NCI-H128 (cell line): ENCODE measurements around the gene MAPRE2.

Experiments used
- DNase-seq: peaks from one replicate; lab custom pipeline; 2025; ENCODE audit not compliant: unreplicated experiment; lab: John Stamatoyannopoulos, UW

MAPRE2 gene

DNA sequence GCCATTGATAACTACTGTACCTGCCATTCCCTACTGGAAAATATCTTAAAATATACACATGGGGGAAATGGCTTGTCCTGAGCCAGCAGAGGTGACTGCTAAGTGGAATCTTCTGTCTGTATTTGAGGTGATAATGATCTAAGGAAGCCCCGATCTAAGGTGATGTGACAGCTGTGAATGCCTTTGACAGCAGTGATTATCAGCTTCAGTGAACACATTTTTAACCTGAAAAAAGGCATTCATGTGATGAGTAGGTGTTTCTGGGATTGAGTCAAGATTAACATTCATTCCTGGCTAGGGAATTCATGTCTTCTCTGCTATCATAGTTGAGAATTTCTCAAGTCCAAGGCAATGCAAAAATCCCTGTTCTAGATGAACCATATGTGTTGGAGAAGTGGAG lies 9.1 kb upstream of the MAPRE2 start:
- no peak for DNase-seq

DNA sequence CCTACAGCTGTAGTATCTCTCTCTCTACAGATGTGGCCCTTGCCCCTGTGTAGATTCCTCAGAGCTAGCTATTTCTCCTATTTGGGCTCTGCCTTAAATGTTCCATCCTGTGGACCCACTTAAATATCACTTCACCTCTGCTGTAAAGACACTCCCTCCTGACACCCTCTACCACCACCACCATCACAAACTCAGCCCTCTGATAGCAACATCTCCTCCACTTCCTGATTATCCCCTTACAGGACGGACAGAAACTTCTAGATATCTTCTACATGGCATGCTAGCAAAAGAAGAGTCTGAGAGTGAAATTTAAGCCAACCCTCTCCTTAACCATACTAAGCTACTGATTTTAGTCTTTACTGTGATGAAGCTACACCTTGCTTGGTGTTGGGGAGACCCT lies 3.2 kb upstream of the MAPRE2 start:
- DNase-seq, result no peak

DNA sequence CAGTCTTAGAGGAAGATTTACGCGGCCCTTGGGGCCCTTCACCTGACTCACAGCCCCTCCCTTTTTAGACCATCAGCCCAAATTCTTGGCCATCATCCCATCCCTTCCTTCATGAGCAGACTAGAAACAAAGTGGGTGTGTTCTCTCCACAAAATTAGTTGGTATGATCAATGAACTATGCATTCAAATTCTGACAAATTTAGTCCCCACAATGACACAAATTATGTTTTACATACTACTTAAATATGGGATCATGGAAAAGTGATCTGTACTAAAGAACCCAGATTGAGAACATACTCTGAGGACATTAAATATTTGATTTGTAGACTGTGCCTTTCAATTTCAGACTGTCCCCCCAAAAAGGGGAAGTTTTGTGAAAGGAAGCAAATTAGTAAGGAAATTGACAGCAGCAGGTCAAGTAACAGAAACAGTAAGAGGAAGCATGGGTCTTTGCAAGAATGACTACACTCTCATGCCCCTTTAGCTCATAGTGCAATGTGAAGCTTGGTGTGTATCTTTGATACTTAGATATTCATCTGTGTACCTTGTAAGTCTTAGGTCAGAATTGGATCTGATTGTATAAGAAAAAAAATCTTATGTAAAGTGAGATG lies 2.2 kb upstream of the MAPRE2 start:
- DNase-seq, result no peak

DNA sequence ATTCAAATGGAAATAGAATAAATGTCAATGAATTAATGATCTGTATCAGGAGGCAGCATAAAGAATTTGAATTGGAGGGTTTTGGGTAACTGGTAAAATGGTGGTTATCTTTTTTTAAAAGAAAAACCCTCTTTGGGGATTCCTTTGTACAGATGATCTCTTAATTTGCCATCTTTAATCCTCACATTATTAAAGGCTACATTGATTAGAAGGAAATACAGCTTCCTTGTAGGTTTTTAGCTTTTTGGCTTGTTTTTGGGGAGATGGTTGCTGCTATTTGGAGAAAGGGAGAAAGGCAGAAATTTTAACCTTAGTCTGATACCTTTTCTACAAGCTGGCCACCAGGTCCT lies 600 bp upstream of the MAPRE2 start:
- no peak for DNase-seq

DNA sequence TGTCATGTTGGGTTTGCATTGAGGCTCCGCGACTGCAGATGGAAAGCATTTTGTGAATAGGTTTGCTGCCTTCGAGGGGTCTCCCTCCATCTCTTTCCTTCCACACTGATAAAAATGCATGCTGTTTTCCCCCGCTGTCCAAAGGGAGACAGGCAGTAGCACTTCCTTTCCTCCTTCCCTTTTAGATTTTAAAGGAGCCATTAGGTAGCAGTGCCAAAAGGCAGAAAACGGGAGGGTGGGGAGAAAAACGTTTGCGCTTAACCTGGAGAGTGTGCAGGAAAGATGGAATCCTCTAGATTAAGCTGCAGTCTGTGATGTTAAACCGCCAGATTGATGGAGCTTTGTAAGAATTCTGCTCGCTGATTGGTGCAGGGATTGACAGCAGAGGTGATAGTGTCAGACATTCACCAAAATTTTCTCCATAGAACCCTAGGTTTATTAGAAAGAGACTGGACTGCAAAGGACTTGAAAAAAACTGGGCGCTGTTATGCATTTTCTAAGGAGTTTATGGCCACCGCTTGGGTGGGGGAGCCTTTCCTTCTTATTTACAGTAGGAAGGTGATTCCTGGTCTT lies 688 bp downstream of the MAPRE2 start:
- DNase-seq, result no peak

DNA sequence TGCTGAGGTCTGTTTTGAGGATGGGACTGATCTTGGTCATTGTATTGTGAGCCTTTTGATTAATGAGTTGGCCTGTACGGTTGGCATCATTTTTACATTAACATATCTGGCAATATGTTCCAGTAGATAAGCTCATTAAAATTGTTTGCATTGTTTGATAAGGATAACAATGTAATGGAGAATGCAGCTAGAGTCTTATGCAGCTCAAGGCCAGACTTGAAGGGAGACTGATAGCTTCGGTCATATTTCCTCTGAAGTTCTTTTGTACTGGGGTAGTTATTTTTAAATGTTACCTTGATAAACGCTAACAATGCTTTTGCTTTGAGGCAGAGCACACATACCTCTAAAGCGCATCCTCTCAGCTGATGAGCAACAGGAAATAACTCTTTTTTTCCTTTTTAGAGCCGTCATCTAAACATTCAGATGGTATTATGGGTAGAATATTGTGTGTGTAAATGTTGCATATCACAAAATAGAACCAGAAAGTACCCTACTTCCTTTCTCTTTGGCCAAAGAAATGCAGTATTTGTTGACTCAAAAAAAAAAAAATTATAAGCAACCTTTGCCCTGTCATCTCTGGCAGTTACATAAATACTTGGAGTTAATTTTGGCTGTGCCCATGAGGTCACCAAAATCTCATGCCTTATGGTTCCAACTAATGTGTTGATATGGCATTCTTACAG lies 1.3 kb downstream of the MAPRE2 start:
- DNase-seq, result no peak

DNA sequence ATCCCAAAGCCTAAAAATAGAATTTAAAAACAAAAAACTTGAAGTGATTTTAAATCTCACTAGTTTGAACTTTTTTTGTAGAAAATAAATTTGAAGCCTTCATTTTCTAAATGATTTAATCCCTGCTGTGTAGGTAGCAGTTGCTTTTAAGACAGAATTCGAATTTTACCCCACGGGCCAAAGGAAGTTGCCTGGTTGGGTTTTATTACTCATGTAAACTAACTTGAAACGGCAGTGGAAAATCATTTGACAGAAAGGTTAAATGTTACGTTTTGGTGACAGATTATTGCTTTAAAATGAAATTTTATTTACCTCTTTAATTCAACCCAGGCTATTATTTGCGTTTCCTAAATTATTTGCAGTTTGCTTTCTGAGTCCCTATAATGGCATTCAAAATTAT lies 2.0 kb downstream of the MAPRE2 start:
- no peak for DNase-seq

DNA sequence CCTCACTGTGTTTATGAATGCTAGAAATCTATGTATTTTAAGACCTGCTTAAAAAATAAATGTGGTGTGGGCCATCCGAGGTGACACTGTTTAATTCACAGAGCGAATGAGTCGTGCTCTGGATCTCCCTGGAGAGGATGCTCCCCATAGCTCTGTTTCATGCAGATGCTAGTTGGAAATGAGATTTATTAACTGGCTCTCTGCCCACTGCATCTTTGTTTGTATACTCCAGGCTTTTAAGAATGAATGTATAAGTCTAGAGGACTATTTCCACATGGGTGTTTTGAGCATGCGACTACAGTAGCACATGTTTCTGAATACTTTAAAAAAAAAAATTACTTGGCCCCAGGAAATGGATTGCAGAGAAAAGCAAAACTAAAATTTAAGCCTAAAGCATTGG lies 3.9 kb downstream of the MAPRE2 start:
- peak; percentile 19 for DNase-seq

DNA sequence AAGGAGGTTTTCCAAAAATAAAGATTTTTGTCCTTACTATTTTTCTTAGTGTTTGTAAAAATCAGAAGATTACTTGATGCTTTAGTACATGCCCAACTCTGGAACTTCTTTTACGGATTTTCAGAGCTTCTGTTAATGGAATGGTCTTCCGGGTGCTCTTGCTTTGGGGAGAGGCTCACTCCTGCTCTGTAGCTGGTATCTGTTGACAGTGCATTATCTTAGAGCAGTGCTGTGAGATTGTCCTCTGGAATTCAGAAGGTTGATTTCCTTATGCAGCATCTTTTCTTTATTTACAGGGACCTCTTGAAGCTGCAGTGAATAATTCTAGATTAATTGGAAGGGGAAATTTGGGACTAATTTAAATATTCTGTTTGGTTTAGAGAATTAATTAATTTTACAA lies 4.6 kb downstream of the MAPRE2 start:
- DNase-seq, result no peak

DNA sequence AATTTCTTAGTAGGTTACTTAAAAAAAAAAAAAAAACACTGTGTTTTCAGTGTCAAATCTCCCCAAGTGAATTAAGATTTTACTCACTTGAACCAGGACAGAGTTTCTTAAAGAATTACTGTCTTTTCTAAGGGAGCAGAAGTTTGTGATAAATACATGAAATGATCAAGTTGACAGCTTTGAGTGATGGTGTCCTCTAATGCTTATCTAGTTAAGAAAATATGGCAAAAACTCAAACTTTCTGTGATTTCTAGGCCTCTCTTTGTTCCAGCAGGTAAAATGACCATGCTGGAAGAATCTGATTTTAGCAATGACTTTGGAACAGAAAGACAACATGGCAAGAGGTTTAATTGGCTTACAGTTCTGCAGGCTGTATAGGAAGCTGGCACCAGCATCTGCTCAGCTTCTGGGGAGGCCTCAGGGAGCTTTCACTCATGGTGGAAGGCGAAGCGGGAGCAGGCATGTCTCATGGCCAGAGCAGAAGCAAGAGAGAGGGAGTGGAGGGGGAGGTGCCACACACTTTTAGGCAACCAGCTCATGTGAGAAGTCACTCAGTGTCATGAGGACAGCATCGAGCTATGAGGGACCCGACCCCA lies 6.6 kb downstream of the MAPRE2 start:
- no peak for DNase-seq

DNA sequence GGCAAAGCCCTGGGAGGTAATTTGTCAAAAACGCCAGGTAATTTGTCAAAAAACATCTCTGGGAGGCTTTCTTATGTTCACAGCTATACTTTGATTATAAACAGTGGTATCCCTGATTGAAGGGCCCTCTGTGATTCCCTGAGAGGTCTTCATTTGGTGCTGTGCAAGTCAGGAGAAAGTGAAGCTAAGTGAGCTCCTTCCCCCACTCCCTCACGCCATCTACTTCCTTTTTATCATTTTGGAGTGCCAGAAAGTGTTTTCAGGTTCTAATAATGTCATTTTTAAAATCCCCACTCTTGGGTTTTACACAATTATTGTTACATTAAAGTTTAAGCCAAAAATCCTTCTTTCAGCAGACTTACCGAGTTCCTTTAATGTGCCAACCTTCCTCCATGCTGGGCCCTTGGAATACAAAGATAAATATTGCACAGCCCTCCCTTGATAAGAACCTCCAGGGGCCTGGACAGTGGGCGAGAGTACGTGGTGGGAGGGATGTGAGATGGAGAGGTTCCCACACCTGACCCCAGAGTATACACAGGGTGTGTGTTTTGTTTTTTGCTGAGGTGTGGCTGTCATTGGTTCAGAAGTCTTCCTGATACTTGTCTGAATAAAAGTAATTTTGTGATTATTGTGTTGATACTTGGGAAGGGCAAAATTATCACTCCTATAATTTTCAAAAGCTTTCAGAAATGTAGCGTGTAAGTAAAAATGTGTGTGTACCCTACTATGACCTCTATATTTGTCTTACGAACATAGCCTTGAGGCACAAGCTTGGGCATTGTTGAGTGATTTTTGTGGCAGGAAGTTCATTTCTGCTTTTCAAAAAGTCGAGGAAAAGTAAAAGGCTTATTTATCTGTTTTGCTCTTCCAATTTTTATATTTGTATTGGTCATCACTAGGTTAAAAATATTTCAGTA lies 8.2 kb downstream of the MAPRE2 start:
- no peak for DNase-seq

DNA sequence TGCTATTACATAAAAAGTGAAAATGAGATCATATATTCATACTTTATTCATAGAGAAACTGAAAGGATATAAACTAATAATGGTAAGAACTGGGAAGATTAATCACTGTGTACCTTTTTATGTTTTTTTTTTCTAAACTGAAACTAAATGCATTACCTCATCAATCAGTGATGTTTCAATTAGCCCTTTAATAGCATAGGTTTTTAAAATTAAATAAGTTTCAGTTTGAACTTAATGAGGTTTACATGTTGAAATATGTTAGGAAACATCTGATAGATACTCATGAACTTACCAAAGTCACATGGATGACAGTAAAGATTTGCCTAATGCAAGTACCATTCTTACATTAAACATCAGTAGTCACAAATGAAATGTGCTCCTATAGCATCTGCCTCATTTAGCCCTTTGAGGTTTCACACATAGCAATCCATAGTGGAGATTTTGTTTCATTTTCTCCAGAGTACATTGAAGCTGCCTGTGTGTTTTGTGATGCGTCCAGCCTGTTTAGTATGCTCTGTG lies 8.9 kb downstream of the MAPRE2 start:
- DNase-seq, result no peak

DNA sequence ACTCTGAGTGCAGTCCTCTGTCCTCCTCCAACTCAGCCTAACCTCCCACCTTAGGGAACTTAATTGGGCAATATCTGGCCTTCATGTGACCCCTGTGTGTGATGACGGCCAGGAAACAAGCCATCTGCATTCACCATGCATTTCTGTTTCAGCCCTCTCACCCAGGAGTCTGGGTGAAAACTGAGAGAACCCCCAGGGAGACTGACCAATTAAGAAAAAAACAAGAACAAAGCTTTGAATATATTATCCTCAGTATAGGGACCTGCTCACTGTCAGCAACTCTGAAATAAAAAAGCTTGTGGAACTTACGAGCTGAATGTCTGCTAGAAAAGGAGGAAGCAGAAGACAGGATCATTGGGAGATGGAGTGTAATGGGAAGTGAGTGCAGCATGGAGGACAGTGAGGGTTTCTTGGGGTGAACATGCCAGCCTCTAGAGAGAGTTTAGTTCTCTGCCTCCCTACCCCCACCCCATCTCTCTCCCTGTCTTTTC lies 9.5 kb downstream of the MAPRE2 start:
- no peak for DNase-seq

DNA sequence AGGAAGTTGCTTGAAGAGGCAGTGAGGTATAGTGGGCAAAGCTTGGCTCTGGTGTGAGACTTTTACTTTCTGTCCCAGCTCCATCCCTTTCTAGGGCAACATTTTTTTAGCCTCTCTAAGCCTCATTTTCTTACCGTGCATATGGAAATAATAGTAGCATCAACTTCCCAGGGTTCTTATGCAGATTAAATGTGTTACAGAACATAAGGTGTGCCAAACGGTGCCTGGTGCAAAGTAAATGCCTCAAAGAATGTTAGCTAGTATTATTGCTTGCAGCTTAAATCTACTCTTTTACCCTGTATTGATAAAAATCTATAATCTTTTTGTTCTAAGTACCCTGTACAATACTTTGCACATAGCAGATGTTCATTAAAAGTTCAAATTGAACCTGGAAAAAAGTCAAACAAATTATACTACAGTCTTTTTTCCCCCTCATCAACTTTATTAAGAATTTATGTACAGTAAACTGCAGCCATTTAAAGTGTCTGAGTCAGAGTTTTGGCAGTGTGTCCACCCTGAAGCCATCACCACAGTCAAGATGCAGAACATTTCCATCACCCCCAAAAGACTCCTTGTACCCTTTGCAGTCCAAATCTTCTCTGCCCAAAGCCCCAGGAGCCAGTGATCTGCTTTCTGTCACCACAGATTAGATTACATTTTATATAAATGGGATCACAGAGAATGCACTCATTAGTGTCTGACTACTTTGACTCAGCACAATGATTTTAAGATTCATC lies 10.6 kb downstream of the MAPRE2 start:
- DNase-seq, result no peak

DNA sequence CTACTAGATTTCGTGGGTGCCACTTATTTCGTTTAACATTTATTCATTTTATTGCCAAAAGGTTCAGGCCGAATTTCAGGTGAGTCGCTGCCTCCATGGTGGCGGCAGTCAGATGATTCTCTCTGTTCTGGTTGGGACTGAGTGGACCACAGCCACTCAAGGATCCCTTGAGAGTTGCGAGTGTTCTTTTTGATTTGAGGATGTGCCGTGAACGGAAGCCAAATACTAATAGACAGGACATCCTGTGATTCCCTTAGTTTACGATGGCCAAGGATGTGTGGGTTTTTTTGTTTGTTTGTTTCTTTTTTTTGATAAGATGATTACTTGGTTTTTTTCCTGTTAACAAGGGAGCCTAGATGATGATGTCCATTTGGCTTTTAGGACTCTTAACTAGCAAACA lies 13.2 kb downstream of the MAPRE2 start:
- DNase-seq, result no peak

DNA sequence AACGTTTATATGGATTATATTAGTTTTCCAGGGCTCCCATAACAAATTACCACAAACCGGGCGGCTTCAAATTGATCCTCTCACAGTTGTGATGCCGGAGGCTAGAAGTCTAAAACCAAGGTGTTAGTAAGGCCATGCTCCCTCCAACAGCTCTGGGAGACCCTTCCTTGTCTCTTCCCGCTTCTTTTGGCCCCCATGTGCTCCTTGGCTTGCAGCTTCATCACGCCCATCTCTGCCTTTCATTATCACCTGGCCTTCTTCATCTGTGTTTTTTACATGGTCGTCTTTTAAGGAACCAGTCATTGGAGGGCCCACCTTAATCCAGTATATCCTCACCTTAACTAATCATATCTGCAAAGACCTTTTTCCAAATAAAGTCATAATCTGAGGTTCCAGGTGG lies 13.9 kb downstream of the MAPRE2 start:
- no peak for DNase-seq

DNA sequence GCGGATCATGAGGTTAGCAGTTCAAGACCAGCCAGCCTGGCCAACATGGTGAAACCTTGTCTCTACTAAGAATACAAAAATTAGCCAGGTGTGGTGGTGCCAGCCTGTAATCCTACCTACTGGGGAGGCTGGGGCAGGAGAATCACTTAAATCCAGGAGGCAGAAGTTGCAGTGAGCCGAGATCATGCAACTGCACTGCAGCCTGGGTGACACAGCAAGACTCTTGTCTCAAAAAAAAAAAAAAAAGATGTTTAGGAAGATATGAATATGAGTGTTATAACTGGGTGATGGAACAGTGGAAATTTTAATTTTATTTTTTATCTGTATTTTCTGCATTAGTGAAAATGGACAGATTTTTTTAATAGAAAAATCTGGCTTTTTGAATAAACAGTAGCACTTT lies 14.5 kb downstream of the MAPRE2 start:
- DNase-seq, result no peak

DNA sequence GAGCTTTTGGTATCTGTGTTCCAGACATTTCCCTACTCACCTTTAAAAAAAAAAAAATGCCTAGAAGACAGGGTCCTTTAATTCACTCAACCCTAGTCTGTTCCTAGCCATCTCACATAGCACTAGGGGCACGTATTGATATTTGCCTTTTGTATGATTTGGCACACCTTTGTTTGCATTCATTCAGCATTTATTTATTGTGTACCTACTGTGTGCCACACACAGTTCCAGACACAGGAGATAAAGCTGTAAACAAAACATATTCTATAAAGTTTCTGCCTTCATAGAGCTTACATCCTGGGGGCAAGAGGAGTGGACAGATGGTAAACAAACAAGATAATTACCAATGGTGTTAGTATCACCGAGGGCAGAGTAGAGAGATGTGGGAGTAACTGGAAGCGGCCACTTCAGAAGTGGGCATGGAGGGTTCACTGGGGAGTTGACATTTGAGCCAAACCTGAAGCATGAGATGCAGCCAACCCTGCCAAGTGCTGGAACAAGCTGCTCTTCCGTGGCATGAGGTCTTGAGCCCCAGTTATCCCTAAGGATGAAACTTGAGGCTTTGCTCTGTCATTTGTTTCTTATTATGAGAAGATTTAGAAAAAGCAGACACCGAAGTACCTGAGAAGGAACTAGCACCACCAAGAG lies 18.2 kb downstream of the MAPRE2 start:
- DNase-seq, result no peak

DNA sequence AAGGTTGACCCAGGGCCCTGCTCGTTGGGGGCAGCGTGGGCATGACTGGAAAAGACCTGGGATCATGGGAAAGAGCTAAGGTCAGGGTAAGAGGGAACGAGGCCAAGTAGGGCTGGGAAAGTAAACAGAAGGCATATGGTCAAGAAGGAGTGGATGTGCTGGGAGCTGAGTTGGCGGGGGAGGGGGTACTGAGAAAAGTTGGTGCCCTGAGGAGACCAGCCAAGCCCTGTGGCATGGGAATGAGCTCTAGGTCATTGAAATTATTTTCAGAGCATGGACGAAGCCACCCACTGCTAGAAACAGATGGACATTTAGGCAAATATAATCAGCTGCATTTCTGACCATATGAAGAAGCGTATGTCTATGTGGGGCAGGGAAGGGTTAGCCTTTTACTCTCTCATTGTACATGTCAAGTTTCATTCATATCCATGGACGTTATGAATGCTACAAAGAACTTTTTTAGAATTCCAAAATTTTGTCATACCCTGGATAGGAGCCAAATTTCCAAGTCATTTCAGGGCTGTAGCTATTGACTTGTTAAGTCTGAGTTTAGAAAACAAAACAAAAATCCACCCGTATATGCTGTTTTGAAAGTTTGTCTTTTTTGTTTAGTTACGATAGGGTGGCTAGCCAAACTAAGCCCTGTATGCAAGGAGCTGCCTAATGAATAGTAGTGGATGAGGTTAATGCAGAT lies 19.1 kb downstream of the MAPRE2 start:
- DNase-seq, result no peak
